ENCODE results near the gene ULBP1.
"Not testable (repeated sequence)": the region's sequence is repeated elsewhere in the genome, so short reads cannot be mapped to it uniquely, and the experiment has no call there.

ULBP1 gene

GRCh38 chr6:149953390-149953789, 10.4 kb upstream of the ULBP1 start:
- DNase-seq (ENCODE audit: low spot score): not testable (repeated sequence)

- not testable (repeated sequence) for DNase-seq (ENCODE audit: low spot score)
Measured at GRCh38 chr6:149953934-149954327, 9.8 kb upstream of the ULBP1 start.

DNA sequence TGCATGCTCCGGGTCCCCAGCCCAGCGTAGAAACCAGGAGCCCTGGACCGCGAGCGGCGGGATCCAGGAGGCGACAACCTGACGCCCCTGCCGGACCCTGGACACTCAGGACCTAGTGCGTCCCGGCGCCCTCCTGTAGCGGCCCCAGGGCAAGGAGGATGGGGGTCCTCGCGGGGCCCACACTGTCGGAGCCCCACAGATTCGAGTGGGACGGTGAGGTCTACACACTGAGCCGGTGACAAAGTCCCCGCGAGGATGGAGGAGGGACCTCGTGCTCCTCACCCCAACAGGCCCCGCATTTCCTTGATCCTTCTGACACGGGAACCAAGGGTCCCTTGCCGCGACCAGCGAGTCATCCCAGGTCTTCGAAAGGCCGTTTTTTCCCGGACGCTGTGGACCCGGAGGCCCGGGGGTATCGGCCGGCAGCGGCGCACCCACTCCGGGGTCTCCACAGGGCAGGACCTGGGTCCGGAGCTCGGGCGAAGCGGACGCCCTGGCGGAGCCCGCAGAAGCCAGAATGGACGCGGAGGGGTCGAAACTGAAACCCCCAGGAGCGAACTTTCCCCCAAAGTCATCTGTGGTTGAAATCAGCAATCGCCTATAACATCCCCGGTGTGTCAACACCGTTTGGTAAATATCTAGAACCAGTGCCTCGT, 9.3 kb upstream of the ULBP1 start:
- not testable (repeated sequence) for DNase-seq (ENCODE audit: low spot score)

- DNase-seq (ENCODE audit: low spot score): not testable (repeated sequence)
Measured at GRCh38 chr6:149954984-149955653, 8.6 kb upstream of the ULBP1 start.

DNA sequence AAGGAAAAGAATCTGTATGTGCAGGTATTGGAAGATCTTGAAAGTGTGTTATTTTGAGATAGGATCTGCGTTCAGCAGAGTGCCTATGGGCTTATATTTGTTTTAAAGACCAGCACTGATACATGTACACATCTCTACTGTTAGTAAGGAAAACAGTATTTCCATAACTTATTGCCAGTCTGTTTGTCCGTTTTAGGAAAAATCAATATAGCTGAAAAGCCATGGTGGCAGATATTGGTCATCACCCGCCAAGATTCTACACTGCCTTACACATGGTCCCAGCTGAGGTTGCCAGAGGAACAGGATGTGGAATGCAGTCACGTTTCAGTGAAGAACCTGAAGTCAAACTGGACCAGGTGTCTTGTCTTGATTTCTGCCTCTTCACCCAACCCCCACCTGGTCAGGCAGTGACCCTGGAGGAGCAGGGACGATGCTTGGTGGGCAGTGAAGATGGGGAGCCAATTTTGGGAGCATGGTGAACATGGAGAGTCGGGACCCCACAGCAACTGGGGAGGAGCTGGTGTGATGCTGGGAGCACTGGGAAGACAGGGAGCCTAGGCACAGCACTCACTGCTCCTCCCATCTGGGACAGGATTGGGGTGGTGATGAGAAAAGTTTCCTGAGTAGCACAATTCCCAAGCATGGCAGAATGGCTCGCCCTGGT, 8.0 kb upstream of the ULBP1 start:
- peak; percentile 28 for DNase-seq (ENCODE audit: low spot score)

- not testable (repeated sequence) for DNase-seq (ENCODE audit: low spot score)
Measured at GRCh38 chr6:149958124-149958523, 5.6 kb upstream of the ULBP1 start.

- not testable (repeated sequence) for DNase-seq (ENCODE audit: low spot score)
Measured at GRCh38 chr6:149959806-149960205, 3.9 kb upstream of the ULBP1 start.

GRCh38 chr6:149960488-149960887, 3.3 kb upstream of the ULBP1 start:
- no peak for DNase-seq (ENCODE audit: low spot score)

GRCh38 chr6:149961728-149962425, 1.9 kb upstream of the ULBP1 start:
- DNase-seq (ENCODE audit: low spot score): no peak

DNA sequence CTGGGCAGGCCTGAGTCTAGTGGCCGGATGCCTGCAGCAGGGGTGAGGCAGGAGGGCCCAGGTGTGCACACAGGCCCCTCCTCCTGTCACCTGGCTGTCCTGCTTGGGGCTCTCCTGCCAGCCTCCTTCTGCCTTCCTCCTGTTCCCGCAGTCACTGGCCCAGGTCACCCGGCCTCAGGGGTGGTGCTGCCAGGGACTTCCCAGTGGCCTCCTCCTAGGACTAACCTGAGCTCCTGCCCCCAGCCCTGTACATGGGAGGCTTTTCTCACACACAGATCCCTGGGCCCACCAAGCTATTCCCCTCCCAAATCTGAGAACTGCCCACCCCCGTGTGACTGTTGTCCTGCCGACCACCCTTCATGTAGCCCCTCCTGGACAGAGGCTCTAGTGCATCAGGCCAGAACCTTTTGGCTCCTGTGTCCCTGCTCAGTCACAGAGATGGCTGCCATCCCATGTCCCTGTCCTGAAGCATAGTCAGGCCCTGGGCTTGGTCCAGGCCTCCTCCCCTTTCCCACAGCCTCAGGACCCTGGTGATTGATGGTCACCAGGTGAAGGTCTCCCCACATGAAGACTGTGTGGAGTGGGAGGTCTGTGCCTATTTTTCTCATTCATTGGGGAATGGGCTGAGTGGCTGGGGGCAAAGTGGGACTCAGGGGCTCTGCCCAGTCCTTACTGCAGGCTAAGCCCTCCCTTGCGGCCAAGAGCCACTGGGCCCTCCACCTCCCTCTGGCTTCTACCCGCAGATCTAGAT, 1.1 kb upstream of the ULBP1 start:
- DNase-seq (ENCODE audit: low spot score): no peak

DNA sequence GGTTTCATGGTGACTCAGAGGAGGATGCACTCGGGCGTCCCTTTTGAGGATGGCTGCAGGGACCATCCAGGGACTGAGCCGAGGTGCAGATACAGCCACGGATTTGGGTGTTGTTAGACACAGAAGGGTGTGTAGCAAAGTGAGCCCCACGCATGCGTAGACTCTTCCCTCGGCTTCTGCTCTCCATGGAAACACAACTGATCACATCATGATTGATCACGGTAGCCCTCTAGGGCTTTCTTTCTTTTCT, 606 bp upstream of the ULBP1 start:
- DNase-seq (ENCODE audit: low spot score): no peak

- no peak for DNase-seq (ENCODE audit: low spot score)
Measured at GRCh38 chr6:149964308-149965193, 808 bp downstream of the ULBP1 start.

- no peak for DNase-seq (ENCODE audit: low spot score)
Measured at GRCh38 chr6:149965194-149966020, 1.7 kb downstream of the ULBP1 start.

DNA sequence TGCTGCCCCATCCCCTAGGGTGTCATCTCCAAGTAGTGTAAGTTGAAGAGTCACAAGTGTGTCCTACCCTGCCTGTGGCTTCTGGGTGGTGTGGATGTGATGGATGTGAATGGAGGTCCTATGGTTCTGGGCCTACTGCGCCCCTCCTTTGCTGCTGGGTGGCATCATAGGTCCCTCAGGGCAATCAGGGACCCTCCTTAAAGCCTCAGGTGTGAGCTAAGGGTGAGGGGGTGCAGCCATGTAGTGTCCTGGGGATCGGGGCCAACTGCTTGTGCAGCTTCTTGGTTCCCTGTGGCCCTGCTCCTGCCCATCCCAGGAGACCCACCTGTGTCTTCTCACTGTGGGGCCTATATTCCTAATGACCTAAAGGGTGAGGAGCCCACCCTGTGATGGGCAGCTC, 2.6 kb downstream of the ULBP1 start:
- DNase-seq (ENCODE audit: low spot score): not testable (repeated sequence)

GRCh38 chr6:149967591-149967990, 3.8 kb downstream of the ULBP1 start:
- DNase-seq (ENCODE audit: low spot score): no peak

DNA sequence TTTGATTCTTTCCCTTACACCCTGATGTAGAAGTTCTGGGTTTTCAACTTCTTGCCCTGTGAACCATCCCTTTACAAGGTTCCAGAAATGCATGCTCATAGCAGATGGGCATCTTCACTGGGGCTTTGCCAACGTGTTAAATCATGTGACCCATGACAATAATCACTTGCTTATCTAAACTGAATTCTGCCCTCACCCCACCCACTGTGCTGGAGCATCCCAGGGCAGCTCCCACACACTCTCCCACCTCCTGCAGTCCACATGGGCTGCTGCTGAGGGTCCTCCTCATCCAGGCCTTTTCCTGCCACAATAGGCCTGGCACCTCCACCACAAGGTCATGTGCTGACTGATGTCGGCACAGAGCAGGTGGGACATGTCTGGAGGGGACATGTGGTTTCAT, 4.3 kb downstream of the ULBP1 start:
- not testable (repeated sequence) for DNase-seq (ENCODE audit: low spot score)

- not testable (repeated sequence) for DNase-seq (ENCODE audit: low spot score)
Measured at GRCh38 chr6:149968909-149969308, 5.2 kb downstream of the ULBP1 start.

- no peak for DNase-seq (ENCODE audit: low spot score)
Measured at GRCh38 chr6:149969635-149970034, 5.9 kb downstream of the ULBP1 start.

DNA sequence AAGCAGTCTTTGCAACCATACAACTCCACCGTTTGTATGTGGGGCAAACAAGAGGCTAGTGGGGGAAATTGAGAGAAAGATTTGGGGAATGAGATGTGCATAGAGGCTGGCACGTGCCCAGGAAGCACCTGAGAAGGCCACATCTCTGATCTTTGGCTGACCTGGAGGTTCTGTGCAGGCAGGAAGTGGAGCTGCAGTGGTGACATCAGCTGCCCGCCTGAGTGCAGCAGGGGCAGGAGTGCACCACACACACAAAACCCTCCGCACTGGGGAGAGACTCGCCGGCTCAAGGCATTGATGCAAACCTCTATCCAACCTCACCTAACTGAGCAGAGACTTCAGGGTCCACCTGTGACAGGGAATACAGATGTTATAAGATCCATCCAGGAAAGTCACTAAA, 10.7 kb downstream of the ULBP1 start:
- DNase-seq (ENCODE audit: low spot score): not testable (repeated sequence)

GRCh38 chr6:149974825-149975224, 11.1 kb downstream of the ULBP1 start:
- DNase-seq (ENCODE audit: low spot score): no peak

Measured in left forelimb (tissue), 1 donor.